Astrocyte (in vitro differentiated cells and primary cell): Measurements from ENCODE around the gene SYT17.

Experiments used
- EZH2 ChIP-seq: IDR thresholded peaks from 2 replicates; pipeline ENCODE4 v1.6.1; 2012; ENCODE audit warnings: mild to moderate bottlenecking, low read length, inconsistent platforms; ENCODE audit not compliant: insufficient read depth
- TF ChIP-seq, protein P1 (sequence below): IDR thresholded peaks from 2 replicates; pipeline ENCODE4 v1.5.1; 2011; ENCODE audit warnings: low read depth, mild to moderate bottlenecking, inconsistent platforms, low read length, moderate library complexity; ENCODE audit not compliant: insufficient read depth

DNA sequence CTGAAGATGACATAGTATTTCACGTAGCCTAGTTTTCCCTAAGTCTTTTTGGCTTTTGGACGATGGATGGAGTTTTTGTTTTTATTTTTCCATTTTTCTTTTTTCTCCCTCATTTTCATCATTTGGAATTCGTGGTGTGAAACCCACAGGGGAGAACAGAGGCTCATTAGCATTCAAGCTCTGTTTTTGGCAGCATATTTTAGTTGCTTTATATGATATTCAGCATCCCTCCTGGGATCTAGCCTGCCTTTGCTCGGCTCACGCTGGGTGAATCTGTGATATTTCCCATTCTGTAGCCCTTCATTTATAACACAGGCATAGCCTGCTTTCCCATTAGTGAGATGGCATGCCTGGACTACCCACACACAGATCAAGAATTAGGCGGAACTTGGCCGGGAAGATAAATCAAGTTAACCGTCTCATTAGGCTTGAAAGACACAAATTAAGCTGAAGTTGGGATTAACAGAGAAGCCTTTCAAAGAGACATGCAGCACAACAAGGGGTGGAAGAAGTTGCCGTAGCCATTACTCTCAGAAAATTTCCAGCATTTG is 97.4 kb downstream of the SYT17 start:
- TF ChIP-seq EZH2: no peak
- TF ChIP-seq, protein P1, sequence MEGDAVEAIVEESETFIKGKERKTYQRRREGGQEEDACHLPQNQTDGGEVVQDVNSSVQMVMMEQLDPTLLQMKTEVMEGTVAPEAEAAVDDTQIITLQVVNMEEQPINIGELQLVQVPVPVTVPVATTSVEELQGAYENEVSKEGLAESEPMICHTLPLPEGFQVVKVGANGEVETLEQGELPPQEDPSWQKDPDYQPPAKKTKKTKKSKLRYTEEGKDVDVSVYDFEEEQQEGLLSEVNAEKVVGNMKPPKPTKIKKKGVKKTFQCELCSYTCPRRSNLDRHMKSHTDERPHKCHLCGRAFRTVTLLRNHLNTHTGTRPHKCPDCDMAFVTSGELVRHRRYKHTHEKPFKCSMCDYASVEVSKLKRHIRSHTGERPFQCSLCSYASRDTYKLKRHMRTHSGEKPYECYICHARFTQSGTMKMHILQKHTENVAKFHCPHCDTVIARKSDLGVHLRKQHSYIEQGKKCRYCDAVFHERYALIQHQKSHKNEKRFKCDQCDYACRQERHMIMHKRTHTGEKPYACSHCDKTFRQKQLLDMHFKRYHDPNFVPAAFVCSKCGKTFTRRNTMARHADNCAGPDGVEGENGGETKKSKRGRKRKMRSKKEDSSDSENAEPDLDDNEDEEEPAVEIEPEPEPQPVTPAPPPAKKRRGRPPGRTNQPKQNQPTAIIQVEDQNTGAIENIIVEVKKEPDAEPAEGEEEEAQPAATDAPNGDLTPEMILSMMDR: no peak
